Left cardiac atrium (tissue), 4 donors: Measurements from ENCODE around the gene MCCC2. TPM values are rescaled to one million over a fixed set of nuclear protein-coding genes. Genes with fewer than 3 reads are reported as not detected.
A peak's percentile ranks its signal among the peaks of the same experiment; 100 is the strongest.
"Not testable (repeated sequence)": the region's sequence is repeated elsewhere in the genome, so short reads cannot be mapped to it uniquely, and the experiment has no call there.

Experiments
- ATAC-seq, 2 donors: fragments of 200-7000 bp; cut with Tn5 transposase; one replicate each; pipeline ENCODE4 v1.9.1; 2020; ENCODE audit warnings: mild to moderate bottlenecking in 2 of 2, moderate library complexity in 2 of 2
- DNase-seq: peaks from one replicate; pipeline ENCODE4 v3.0.0-alpha.2; 2020
- intact Hi-C, 2 donors: fragments of 100-400 bp; cut with DNase I; formaldehyde crosslinking; loops; one replicate each; pipeline versions ENCODE4 v1.14.1 to v1.15.1; 2022 to 2023
- long read RNA-seq: library from polyadenylated mRNA; unstranded; transcript quantifications from one replicate; pipeline ENCODE4 v2.0.0, GENCODE V29; 2021
- total RNA-seq, 2 donors: library from RNA; stranded (reverse); fragmentation: NEBNext Ultra II Directional; extraction: Animal tissue kit (Norgen Biotek cat#: 25700); gene quantifications; one replicate each; pipeline ENCODE4 v1.2.1, GENCODE V29; 2021
- donor health status: DM: no; HTN: yes; CAD: no.
- donor health status: DM: no; HTN: yes; CAD: no; lungs with severe emphysema.
- donor health status: DM: yes; HTN: yes; CAD: no.
- donor health status: Dilated cardiomyopathy.

Gene MCCC2
- total RNA-seq, result 10 to 100 TPM; 52.5 to 54.8 TPM
- long read RNA-seq, transcript MCCC2-201 (17 exons, 3,665 nt), result major isoform, 19 of 35 reads
- long read RNA-seq, partial matches to known transcripts, result 6 of 35 reads
- long read RNA-seq, other reads (novel, unspliced or antisense), result 10 of 35 reads

- DNase-seq (peak; percentile 99), ATAC-seq (peak; percentile 100)
- intact Hi-C loops, result loop anchor here in 1 of 2 donors (5.0 kb wide), 1 partner anchor 170 kb away; no protein-coding TSS in a partner anchor
Measured at GRCh38 chr5:71586941-71587765, at the start of gene MCCC2. Gene MCCC2 (plus strand): TSS chr5:71587340. CDS start chr5:71587426, 86 bp downstream.

GRCh38 chr5:71537687-71538086 lies 49.5 kb upstream of the MCCC2 start:
- DNase-seq (no peak), ATAC-seq (peak in 1 of 2 donors; percentile 19)
- intact Hi-C loops, result no loop called here

- ATAC-seq, DNase-seq, intact Hi-C loops: not testable (repeated sequence)
Measured at GRCh38 chr5:71550885-71551284, 36.3 kb upstream of the MCCC2 start.

GRCh38 chr5:71551582-71551981 lies 35.6 kb upstream of the MCCC2 start:
- DNase-seq, ATAC-seq, intact Hi-C loops: not testable (repeated sequence)

GRCh38 chr5:71552026-71552749 lies 35.0 kb upstream of the MCCC2 start:
- ATAC-seq, DNase-seq, intact Hi-C loops: not testable (repeated sequence)

GRCh38 chr5:71563161-71563560 lies 24.0 kb upstream of the MCCC2 start:
- intact Hi-C loops, result loop anchor here in 1 of 2 donors (10.0 kb wide), 1 partner anchor 48 kb away; no protein-coding TSS in a partner anchor
- DNase-seq (no peak), ATAC-seq (no peak)

GRCh38 chr5:71564895-71565294 lies 22.2 kb upstream of the MCCC2 start:
- no peak for DNase-seq
- ATAC-seq, result no peak
- intact Hi-C loops, result loop anchor here in 1 of 2 donors (10.0 kb wide), 1 partner anchor 50 kb away; no protein-coding TSS in a partner anchor

GRCh38 chr5:71569748-71570509 lies 17.2 kb upstream of the MCCC2 start:
- intact Hi-C loops, result loop anchor here in 1 of 2 donors (10.0 kb wide), 1 partner anchor 55 kb away; no protein-coding TSS in a partner anchor
- ATAC-seq (no peak), DNase-seq (no peak)

- ATAC-seq, intact Hi-C loops, DNase-seq: not testable (repeated sequence)
Measured at GRCh38 chr5:71571811-71572210, 15.3 kb upstream of the MCCC2 start.

- no peak for ATAC-seq
- no peak for DNase-seq
- intact Hi-C loops, result no loop called here
Measured at GRCh38 chr5:71573591-71573990, 13.5 kb upstream of the MCCC2 start.

GRCh38 chr5:71575588-71575987 lies 11.6 kb upstream of the MCCC2 start:
- ATAC-seq, intact Hi-C loops: not testable (repeated sequence)

GRCh38 chr5:71576241-71576640 lies 10.9 kb upstream of the MCCC2 start:
- DNase-seq (no peak), ATAC-seq (no peak)
- intact Hi-C loops, result no loop called here

More at GRCh38 chr5:71575588-71575987, 11.6 kb upstream of the MCCC2 start:
- not testable (repeated sequence) for DNase-seq

- DNase-seq, intact Hi-C loops, ATAC-seq: not testable (repeated sequence)
Measured at GRCh38 chr5:71577839-71578238, 9.3 kb upstream of the MCCC2 start.

GRCh38 chr5:71582945-71583584 lies 4.1 kb upstream of the MCCC2 start:
- DNase-seq (no peak), ATAC-seq (no peak)
- intact Hi-C loops, result no loop called here

GRCh38 chr5:71586052-71586940 lies 844 bp upstream of the MCCC2 start:
- peak in 1 of 2 donors; percentile 0 for ATAC-seq
- no peak for DNase-seq
- intact Hi-C loops, result loop anchor here in 1 of 2 donors (5.0 kb wide), 1 partner anchor 171 kb away; no protein-coding TSS in a partner anchor

- intact Hi-C loops, result loop anchor here in 1 of 2 donors (5.0 kb wide), 1 partner anchor 169 kb away; no protein-coding TSS in a partner anchor
- ATAC-seq (peak in 1 of 2 donors; percentile 1), DNase-seq (no peak)
Measured at GRCh38 chr5:71587766-71588532, 809 bp downstream of the MCCC2 start.
